HK-2 (cell line): ENCODE results near the gene CAPN10.

Source experiments
- DNase-seq: peaks from one replicate; pipeline ENCODE4 v3.0.0-alpha.2; 2018; ENCODE audit not compliant: unreplicated experiment

The CAPN10 gene

GRCh38 chr2:240637116-240637900 is 50.8 kb downstream of the CAPN10 start:
- no peak for DNase-seq

DNA sequence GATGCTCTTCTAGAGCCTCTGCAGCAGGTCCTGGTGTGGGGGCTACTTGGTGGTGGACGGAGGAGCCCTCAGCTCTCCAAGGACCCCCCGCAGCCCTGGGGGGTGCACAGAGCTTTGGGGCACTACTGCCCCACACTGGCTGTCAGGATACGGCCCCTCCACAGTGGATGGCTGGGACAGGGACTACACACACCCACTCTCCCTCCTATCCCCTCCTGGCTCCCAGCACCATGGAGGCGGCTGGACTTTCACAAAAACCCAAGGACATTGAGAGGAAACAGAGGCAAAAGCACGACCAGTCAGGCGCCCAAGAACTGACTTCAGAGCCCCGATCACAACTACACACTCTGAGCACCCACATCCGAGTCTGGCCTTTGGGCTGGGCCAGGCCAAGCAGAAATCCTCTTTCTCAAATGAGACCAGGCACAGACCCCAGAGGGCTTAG is 51.4 kb downstream of the CAPN10 start:
- no peak for DNase-seq

- DNase-seq = no peak
These were observed 52.1 kb downstream of the CAPN10 start for GRCh38 chr2:240638512-240639160.

DNA sequence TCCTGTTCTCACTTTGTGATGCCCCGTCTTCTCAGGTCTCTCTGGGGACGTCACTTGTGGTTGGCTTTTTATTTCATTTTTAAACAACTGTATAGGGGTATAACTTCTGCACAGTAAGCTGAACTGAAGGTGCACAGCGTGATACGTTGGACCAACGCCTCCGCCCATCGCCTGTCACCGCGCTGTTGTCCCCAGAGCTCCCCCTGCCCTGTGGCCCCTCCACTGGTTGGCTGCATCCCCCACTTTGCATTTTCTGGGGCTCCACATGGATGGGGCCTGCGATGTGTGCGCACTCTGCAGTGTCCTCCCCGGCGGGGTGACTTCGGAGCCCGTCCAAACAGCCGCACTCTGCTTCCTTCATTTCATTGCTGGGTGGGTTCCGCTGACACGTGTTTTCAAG is 53.0 kb downstream of the CAPN10 start:
- no peak for DNase-seq

DNA sequence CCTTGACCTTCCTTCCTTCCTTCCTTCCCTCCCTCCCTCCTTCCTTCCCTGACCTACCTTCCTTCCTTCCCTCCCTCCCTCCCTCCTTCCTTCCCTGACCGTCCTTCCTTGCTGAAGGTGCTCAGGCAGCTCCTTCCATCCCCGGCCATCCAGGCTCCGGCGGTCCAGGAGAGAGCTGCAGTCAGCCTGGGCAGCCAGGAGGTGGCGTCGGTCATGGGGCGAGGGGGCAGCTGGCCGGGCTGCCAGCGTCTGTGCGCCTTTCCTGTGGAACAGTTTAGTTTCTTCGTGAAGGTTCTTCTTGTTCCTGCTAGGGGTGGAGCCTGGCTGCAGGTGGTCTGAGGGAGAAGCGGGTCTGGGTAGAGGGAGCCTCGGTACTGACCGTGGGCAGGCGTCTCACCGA is 54.4 kb downstream of the CAPN10 start:
- DNase-seq = peak; percentile 33

DNA sequence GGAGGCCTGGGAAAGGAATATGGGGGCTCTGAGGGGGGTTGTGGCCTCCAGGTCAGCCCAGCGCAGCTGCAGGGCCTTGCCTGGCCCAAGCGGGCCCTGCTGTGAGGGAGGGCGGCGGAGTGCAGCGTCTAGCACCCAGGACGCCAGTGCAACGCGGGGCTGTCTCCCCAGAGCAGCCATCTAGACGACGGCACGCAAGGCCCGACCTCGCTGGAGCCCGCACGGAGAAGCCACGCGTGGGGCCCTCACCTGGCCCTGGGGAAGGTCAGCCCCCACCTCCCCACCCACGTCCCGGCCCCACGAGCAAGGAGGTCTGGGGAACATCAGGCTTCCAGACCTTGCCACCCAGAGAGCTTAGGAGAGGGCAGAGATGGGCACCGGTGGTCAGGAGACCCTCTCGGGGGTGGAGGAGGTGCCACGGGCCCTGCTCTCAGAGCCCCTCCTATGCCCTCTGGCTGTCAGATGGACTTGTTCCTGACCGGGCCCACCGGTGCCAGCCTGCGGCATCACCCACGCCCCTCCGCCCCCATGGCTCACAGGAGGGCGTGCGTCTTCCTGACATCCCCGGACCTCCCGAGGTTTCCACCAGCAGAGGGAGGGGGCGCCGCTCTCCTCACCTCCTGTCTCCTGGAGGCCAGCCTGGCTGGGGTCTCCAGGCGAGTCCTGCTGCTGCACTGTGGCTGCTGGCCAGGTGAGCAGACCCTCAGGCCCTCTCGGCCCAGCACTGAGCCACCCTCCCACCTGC is 55.7 kb downstream of the CAPN10 start:
- DNase-seq = no peak

DNA sequence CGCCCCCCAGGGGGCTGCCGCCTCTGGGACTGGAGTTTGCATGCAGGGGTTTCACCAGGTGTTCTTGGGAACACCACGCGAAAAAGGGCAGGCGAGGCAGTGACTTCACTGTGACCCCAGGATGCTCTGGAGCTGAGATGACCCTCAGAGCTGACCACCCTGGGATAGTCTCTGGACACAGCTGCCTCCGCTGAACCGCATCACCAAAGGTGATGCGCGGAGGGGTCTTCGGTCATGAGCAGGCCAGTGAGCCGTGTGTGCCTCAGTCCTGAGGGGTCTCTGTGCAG is 56.2 kb downstream of the CAPN10 start:
- no peak for DNase-seq

- DNase-seq = no peak
These were observed 56.7 kb downstream of the CAPN10 start for GRCh38 chr2:240643093-240643810.

- no peak for DNase-seq
These were observed 57.2 kb downstream of the CAPN10 start for GRCh38 chr2:240643811-240644150.

DNA sequence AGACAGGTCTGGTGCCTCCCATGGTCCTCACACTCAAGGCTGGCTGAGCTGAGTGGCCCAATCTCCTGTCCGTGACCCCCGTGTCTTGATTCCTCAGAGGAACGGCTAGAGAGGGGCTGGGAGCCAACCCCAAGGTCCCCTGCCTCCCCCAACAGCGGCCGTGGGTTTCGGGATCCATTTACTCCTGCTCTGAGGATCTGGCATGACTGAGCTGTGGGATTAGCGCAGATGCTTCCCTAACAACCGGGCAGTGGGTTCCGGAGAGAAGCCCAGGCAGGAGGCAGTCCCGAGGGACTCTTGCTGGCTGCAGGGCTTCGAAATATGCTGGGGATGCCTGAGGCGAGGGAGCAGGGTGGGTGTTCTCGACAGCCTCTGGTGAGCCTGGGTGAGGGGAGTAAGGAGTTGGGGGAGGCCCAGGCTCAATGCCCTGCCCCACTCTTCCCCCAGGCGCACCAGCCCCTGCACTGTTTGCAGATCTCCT is 57.7 kb downstream of the CAPN10 start:
- no peak for DNase-seq

- DNase-seq = no peak
These were observed 58.3 kb downstream of the CAPN10 start for GRCh38 chr2:240644859-240645301.

DNA sequence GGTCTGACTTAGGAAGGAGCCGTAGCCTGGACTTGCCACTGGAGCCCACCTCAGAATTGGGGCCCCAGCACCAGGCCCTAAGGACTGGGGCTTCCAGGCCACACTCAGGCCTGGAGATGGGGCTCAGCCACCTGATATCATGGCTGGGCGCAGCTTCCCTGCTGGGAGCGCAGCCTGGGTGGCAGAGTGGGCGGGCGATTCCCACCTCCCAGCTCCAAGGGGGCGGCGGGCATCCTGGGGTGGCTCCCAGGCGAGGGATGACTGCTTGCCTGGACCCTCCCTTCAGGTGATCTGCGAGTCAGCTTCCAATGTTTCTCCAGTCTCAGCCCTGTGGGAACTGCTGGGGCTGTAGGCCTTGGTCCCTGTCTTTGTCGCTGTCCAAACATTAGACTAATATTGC is 58.8 kb downstream of the CAPN10 start:
- no peak for DNase-seq

DNA sequence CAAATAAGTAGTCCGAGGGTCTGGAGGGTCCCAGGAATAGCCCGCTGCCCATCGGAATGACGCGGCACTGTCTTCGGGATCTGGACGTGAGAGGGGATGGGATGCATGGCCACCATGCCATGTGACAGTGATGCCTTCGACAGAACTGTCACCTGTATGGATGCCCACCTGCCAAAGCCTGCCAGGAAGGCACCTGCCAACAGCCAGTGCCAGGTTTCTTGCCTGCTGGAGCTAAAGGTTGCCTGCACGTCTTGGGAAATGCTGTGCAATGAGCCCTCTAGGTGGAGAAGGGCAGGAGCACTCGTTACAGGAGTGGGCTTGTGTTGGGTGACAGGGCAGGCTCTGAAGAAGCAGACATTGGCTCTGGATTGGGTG is 59.3 kb downstream of the CAPN10 start:
- DNase-seq = no peak

DNA sequence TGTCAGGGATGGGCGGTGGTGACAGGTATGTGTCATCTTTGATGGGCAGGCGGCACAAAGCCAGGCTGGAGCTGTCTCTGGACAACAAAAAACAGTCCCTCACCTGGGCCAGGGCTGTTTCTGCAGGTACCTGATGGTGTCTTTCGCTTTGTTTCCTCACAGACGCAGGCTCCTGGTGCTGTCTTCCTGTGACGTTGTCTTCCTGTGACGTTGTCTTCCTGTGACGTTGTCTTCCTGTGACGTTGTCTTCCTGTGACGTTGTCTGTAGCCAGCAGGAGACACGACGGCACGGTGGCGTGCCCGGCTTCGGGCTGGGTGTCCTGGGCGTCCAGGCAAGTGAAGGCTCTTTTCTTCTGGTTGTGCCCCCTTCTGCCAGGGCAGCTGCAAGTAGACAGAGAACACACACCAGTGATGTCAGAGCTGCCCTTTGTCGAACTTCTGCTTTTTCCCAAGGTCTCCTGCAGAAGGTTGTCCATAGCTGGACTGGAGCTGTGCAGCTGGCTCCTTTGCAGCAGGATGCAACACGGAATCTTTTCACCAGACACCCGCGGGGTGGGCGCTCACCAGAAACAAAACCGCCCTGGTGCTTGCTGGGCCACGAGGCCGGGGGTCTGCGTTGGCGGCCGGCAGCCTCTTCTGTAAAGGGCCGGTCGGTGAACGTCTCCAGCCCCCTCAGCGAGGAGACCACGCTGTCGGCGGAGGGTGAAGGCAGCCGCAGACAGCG is 59.8 kb downstream of the CAPN10 start:
- DNase-seq = no peak

GRCh38 chr2:240646900-240647502 is 60.5 kb downstream of the CAPN10 start:
- DNase-seq = no peak

DNA sequence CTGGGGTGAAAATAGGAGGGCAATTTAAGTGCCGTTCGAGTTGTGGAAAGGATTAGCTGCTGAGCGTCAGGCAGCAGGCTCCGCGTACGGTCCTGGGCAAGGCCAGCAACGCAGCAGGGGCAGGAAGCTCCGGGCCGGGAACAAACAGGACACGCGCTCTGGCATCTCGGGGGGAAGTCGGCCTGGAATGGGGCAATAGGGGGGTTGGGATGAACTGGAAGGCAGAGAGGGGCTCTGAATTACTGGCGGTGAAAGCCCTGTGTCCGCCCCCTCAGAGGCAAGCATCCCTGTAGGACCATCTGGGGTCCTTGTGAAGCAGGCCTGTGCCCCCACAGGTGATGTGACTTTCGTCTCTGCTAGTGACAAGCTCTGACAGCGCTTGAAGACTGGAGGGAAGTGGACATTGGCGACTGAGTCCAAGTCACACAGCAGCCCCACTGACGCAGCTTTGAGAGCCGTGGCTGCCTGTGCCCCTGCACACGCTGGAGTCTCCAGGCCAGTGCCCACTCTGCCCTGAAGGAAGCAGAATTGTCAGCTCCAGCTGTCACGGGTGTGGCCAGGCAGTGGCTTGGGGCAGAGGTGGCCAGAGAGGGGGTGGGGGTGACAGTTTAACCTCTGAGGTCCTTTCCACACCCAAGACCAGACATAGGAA is 61.1 kb downstream of the CAPN10 start:
- DNase-seq = no peak

- DNase-seq = no peak
These were observed 61.7 kb downstream of the CAPN10 start for GRCh38 chr2:240648155-240648649.
